Activated CD8-positive, alpha-beta memory T cell treated with anti-CD3 and anti-CD28 coated beads, Interleukin-2, amount 50 U/mL, for 1 hour (primary cell): Measurements from ENCODE around the gene COX19.
"Not testable (repeated sequence)": the region's sequence is repeated elsewhere in the genome, so short reads cannot be mapped to it uniquely, and the experiment has no call there.

ENCODE experiments used
- DNase-seq: peaks from one replicate; pipeline ENCODE4 v3.0.0-alpha.2; 2020; ENCODE audit errors: extremely low read depth

The COX19 gene

GRCh38 chr7:1010226-1010625 is 34.9 kb upstream of the COX19 start:
- no peak for DNase-seq

GRCh38 chr7:1009747-1010146 is 34.4 kb upstream of the COX19 start:
- DNase-seq = no peak

- no peak for DNase-seq
These were observed 33.5 kb upstream of the COX19 start for GRCh38 chr7:1008733-1009363.

GRCh38 chr7:1007901-1008300 is 32.6 kb upstream of the COX19 start:
- no peak for DNase-seq

GRCh38 chr7:1005303-1005702 is 30.0 kb upstream of the COX19 start:
- no peak for DNase-seq

GRCh38 chr7:1004018-1004852 is 28.9 kb upstream of the COX19 start:
- no peak for DNase-seq

GRCh38 chr7:1002445-1002844 is 27.1 kb upstream of the COX19 start:
- not testable (repeated sequence) for DNase-seq

GRCh38 chr7:1002026-1002425 is 26.7 kb upstream of the COX19 start:
- not testable (repeated sequence) for DNase-seq

GRCh38 chr7:1001069-1001770 is 25.9 kb upstream of the COX19 start:
- DNase-seq = not testable (repeated sequence)

GRCh38 chr7:999941-1000935 is 24.9 kb upstream of the COX19 start:
- DNase-seq = no peak

GRCh38 chr7:999149-999879 is 24.0 kb upstream of the COX19 start:
- DNase-seq = no peak

- no peak for DNase-seq
These were observed 22.4 kb upstream of the COX19 start for GRCh38 chr7:997404-998395.

GRCh38 chr7:996079-996872 is 20.9 kb upstream of the COX19 start:
- no peak for DNase-seq

- no peak for DNase-seq
These were observed 20.2 kb upstream of the COX19 start for GRCh38 chr7:995571-995970.

- DNase-seq = no peak
These were observed 19.4 kb upstream of the COX19 start for GRCh38 chr7:994592-995308.

- DNase-seq = peak; percentile 82
These were observed 17.6 kb upstream of the COX19 start for GRCh38 chr7:992709-993607.
